Transverse colon (tissue), 4 donors: Measurements from ENCODE around the gene SRL. TPM values are rescaled to one million over a fixed set of nuclear protein-coding genes. Genes with fewer than 3 reads are reported as not detected.
A peak's percentile ranks its signal among the peaks of the same experiment; 100 is the strongest.

Source experiments
- DNase-seq: peaks from one replicate; pipeline ENCODE4 v3.0.0-alpha.2; 2019
- H3K27ac ChIP-seq, 4 donors: fragments of 200-600 bp; sonication (generic); 2 replicates each; pipeline ENCODE4 v1.5.1; 2016 to 2018; ENCODE audit warnings: inconsistent platforms in 4 of 4
- H3K27me3 ChIP-seq: fragments of 200-600 bp; sonication (generic); 2 replicates; pipeline ENCODE4 v1.5.1; 2017; ENCODE audit warnings: inconsistent platforms
- H3K36me3 ChIP-seq, 4 donors: fragments of 200-600 bp; sonication (generic); 2 replicates each; pipeline ENCODE4 v1.5.1; 2017 to 2019; ENCODE audit warnings: inconsistent platforms in 4 of 4
- H3K4me1 ChIP-seq, 4 donors: fragments of 200-600 bp; sonication (generic); 2 replicates each; pipeline ENCODE4 v1.5.1; 2017 to 2020; ENCODE audit warnings: inconsistent platforms in 4 of 4
- H3K4me3 ChIP-seq, 4 donors: fragments of 200-600 bp; sonication (generic); 1 replicate in 1 of 4; 2 replicates in 3 of 4; pipeline versions ENCODE4 v1.5.1 to v1.6.1; 2017 to 2019; ENCODE audit warnings: inconsistent platforms in 4 of 4
- H3K9me3 ChIP-seq, 2 donors: fragments of 200-600 bp; sonication (generic); 2 replicates each; pipeline ENCODE4 v1.5.1; 2017 to 2019; ENCODE audit warnings: inconsistent platforms in 2 of 2
- CTCF ChIP-seq, 5 experiments: fragments of 200-600 bp in 3 of 5; fragments of 450-650 bp in 2 of 5; sonication (generic) in 3 of 5; IDR thresholded peaks; 1 replicate in 2 of 5; 2 replicates in 3 of 5; pipeline ENCODE4 v1.5.1; 2016 to 2017; ENCODE audit warnings: antibody characterized with exemption in 5 of 5, inconsistent platforms in 3 of 5, mild to moderate bottlenecking in 2 of 5, moderate library complexity in 1 of 5
- EP300 ChIP-seq: sonication (generic); formaldehyde crosslinking; IDR thresholded peaks from one replicate; pipeline ENCODE4 v1.6.1; 2017; ENCODE audit warnings: antibody characterized with exemption, low read depth
- POLR2A ChIP-seq: fragments of 450-650 bp; IDR thresholded peaks from one replicate; pipeline ENCODE4 v1.6.1; 2016; ENCODE audit warnings: antibody characterized with exemption, mild to moderate bottlenecking, moderate library complexity
- POLR2AphosphoS5 ChIP-seq, 3 donors: sonication (generic); formaldehyde crosslinking; IDR thresholded peaks; one replicate each; pipeline ENCODE4 v1.6.1; 2016; ENCODE audit warnings: antibody characterized with exemption in 3 of 3
- WGBS, 2 donors: methylation state at CpG; one replicate each; pipeline ENCODE4 v1.1.5; 2018; ENCODE audit warnings: low coverage in 1 of 2; 5-methylcytosine and 5-hydroxymethylcytosine counted together
- in situ Hi-C, 4 donors: fragments of 200-750 bp; cut with MboI; loops; one replicate each; pipeline versions ENCODE4 v1.15.0 to v1.15.1; 2017; ENCODE audit warnings: low sequenced_read_pairs in 3 of 4, low pct_ligation_motif_present in 1 of 4, low pct_unique_long_range_greater_than_20kb in 1 of 4
- intact Hi-C: fragments of 100-400 bp; cut with DNase I; formaldehyde crosslinking; loops from one replicate; pipeline ENCODE4 v1.15.1; 2023; ENCODE audit warnings: low total_unique reads
- total RNA-seq, 4 donors: library from RNA; depleted of rRNA; stranded (reverse); fragments of >200 nt; gene quantifications; one replicate each; pipeline ENCODE4 v1.1.0, GENCODE V29; 2016

The SRL gene
- total RNA-seq, 4 donors from 2014 or later: 0.32 to 0.68 TPM; not detected in 2

- H3K4me1 ChIP-seq: peaks cover 13 to 28% (median 16%) of the 10 kb centered on the region in 4 donors
- peak overlapping the region; percentile 48 to 70 (median 57) for H3K27ac ChIP-seq
- WGBS, 2 donors: 47% methylated on average over 5 of the region's 5 CpGs; no CpG with 5 or more reads in 1 of the 2 donors
- no peak overlapping the region for H3K4me3 ChIP-seq
- no peaks in the 10 kb centered on the region for H3K27me3 ChIP-seq
- H3K9me3 ChIP-seq: no peaks in the 10 kb centered on the region
- intact Hi-C loops: no loop called here
- no peak for TF ChIP-seq POLR2AphosphoS5 (IDR thresholded peaks at IDR 0.05)
- no peak for TF ChIP-seq POLR2A
- no peak for TF ChIP-seq EP300
- no peak for TF ChIP-seq CTCF (IDR thresholded peaks at IDR 0.05)
- DNase-seq: peak; percentile 17
- in situ Hi-C loops: no loop called here
- no peaks in the 10 kb centered on the region for H3K36me3 ChIP-seq
These were observed 22.7 kb upstream of the SRL start for GRCh38 chr16:4264546-4264945.

DNA sequence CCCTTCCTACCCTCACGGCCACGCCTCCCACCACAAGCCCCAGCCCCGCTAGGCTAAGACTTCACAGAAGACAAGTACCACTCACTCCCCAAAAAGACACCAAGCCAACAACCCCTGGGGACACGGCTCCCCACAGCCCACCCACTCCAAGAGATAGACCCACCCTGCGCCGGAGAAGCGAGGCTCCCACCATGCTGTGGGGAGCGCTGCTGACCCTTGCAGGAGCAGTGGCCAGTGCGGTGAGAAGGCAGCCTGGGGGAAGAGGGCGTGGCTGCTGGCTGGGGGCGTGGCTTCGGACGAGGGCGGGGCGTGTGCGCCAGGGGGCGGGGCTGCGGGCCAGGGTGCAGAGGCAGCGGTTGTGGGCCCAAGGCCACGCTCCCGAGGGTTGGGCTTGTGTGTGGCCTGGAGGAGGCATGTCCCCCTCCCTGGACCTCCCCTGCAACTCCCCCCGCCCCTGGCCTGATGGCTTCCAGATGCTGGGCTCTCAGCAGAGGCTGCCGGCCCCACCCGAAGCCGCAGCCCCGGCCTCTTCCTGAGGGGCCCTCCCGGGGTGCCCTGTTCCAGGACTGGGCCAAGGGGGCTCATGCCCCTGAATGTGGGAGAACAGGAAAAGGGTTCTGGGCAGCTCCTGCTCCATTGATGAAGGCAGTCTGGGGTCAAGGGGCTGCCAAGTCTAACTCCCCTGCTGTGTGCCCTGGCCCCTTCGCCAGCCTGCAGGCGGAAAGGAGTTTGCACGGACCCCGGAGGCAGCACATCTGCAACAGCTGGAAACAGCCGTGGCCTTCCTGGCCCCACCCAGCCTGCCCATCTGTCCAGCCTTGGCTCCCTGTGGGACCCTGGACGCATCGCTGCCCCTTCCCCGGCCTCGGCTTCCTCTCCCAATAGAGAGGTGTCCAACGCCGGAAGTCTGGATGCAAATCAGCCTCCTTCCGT, 21.9 kb upstream of the SRL start:
- TF ChIP-seq CTCF (IDR thresholded peaks at IDR 0.05): no peak
- TF ChIP-seq POLR2A: no peak
- TF ChIP-seq EP300: no peak
- peak in 2 of 3 donors; percentile 7 to 51 for TF ChIP-seq POLR2AphosphoS5 (IDR thresholded peaks at IDR 0.05)
- no peaks in the 10 kb centered on the region for H3K27me3 ChIP-seq
- intact Hi-C loops (no loop called here), in situ Hi-C loops (no loop called here)
- no peaks in the 10 kb centered on the region for H3K9me3 ChIP-seq
- 61% methylated on average over 33 of the region's 39 CpGs; no CpG with 5 or more reads in 1 of the 2 donors for WGBS, 2 donors
- H3K4me3 ChIP-seq: no peak overlapping the region
- DNase-seq: peak; percentile 66
- peak overlapping the region; percentile 48 to 70 (median 57) for H3K27ac ChIP-seq
- peaks cover 13 to 30% (median 16%) of the 10 kb centered on the region in 4 donors for H3K4me1 ChIP-seq
- H3K36me3 ChIP-seq: no peaks in the 10 kb centered on the region

DNA sequence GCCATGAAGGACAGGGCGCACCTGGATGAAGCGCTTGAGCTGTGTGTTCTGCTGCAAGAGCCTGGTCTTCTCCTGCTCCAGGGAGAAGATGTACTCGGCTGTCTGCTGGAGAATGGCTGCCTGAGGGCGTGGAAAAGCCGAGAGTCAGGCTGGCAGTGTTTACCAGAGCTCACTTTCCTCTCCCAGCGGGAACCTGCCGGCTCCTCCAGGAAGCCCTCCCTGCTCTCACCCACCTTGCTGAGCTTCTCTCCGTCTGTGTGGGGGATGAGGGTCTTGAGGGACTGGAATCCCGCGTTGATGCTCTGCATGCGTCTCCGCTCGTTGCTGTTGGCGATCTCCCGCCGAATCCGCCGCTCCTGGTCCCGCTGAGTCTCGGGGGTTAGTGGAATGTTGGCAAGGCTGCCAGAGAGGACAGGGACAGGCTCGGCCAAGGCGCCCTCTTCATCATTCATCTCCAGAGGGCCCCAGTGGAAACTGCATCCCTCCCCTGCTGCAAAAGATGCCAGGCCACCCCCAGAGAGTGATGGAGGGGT, 20.5 kb upstream of the SRL start:
- in situ Hi-C loops: no loop called here
- intact Hi-C loops: no loop called here
- H3K27ac ChIP-seq: no peak overlapping the region
- peaks cover 13 to 30% (median 16%) of the 10 kb centered on the region in 4 donors for H3K4me1 ChIP-seq
- no peaks in the 10 kb centered on the region for H3K27me3 ChIP-seq
- H3K36me3 ChIP-seq: no peaks in the 10 kb centered on the region
- no peak for DNase-seq
- 90% methylated on average over 22 of the region's 22 CpGs; no CpG with 5 or more reads in 1 of the 2 donors for WGBS, 2 donors
- TF ChIP-seq EP300: no peak
- TF ChIP-seq POLR2AphosphoS5 (IDR thresholded peaks at IDR 0.05): no peak
- no peaks in the 10 kb centered on the region for H3K9me3 ChIP-seq
- H3K4me3 ChIP-seq: no peak overlapping the region

- no peak for TF ChIP-seq POLR2AphosphoS5 (IDR thresholded peaks at IDR 0.05)
- TF ChIP-seq CTCF (IDR thresholded peaks at IDR 0.05): peak; percentile 49 to 66 (median 52)
- no peak for TF ChIP-seq POLR2A
- TF ChIP-seq EP300: no peak
- H3K9me3 ChIP-seq: no peaks in the 10 kb centered on the region
- peaks cover 13 to 30% (median 16%) of the 10 kb centered on the region in 4 donors for H3K4me1 ChIP-seq
- intact Hi-C loops (no loop called here), in situ Hi-C loops (no loop called here)
- WGBS, 2 donors: 89 to 100% methylated on average over 2 to 35 of the region's 35 CpGs
- no peaks in the 10 kb centered on the region for H3K36me3 ChIP-seq
- DNase-seq: peak; percentile 24
- H3K4me3 ChIP-seq: no peak overlapping the region
- H3K27me3 ChIP-seq: no peaks in the 10 kb centered on the region
- no peak overlapping the region for H3K27ac ChIP-seq
These were observed 19.8 kb upstream of the SRL start for GRCh38 chr16:4261557-4262172.
